Naive thymus-derived CD4-positive, alpha-beta T cell (primary cell): ENCODE data around the gene SORCS2. TPM values are rescaled to one million over a fixed set of nuclear protein-coding genes. Genes with fewer than 3 reads are reported as not detected.
"Not testable (repeated sequence)": the region's sequence is repeated elsewhere in the genome, so short reads cannot be mapped to it uniquely, and the experiment has no call there.

Experiments
- ATAC-seq: fragments of 150-1000 bp; cut with Tn5 transposase; 2 replicates; pipeline ENCODE4 v1.10.0; 2021; ENCODE audit warnings: mild to moderate bottlenecking, moderate library complexity
- CTCF ChIA-PET: fragments of 350-600 bp; sonication (Branson Sonifier 250); formaldehyde crosslinking; loops from one replicate; lab custom pipeline; 2021; ENCODE audit warnings: antibody characterized with exemption; lab: Charles Lee
- POLR2A ChIA-PET: fragments of 350-600 bp; sonication (Branson Sonifier 250); formaldehyde crosslinking; loops from one replicate; lab custom pipeline; 2021; ENCODE audit warnings: antibody characterized with exemption, inconsistent platforms; lab: Charles Lee
- DNase-seq, 9 donors: peaks; one replicate each; pipeline versions ENCODE4 v3.0.0 to v3.0.0-alpha.2; 2020 to 2022; ENCODE audit warnings: mixed read lengths in 1 of 9
- H3K27ac ChIP-seq: one replicate; pipeline ENCODE4 v1.7.0; 2013; ENCODE audit warnings: mild to moderate bottlenecking, low read depth, low read length, moderate library complexity
- H3K27me3 ChIP-seq, 2 donors: one replicate each; pipeline ENCODE4 v1.7.0; 2013; ENCODE audit warnings: low read length in 2 of 2, mild to moderate bottlenecking in 2 of 2, moderate library complexity in 2 of 2; ENCODE audit not compliant: control insufficient read depth in 2 of 2, insufficient read depth in 2 of 2
- H3K36me3 ChIP-seq, 3 experiments: 1 replicate in 2 of 3; 2 replicates in 1 of 3; pipeline ENCODE4 v1.7.0; 2013; ENCODE audit warnings: low read length in 3 of 3, mild to moderate bottlenecking in 3 of 3, moderate library complexity in 1 of 3; ENCODE audit not compliant: insufficient read depth in 3 of 3, control insufficient read depth in 2 of 3
- H3K4me1 ChIP-seq, 2 donors: one replicate each; pipeline ENCODE4 v1.7.0; 2013; ENCODE audit warnings: low read length in 2 of 2, mild to moderate bottlenecking in 2 of 2, moderate library complexity in 1 of 2; ENCODE audit not compliant: control insufficient read depth in 2 of 2, insufficient read depth in 2 of 2
- H3K4me3 ChIP-seq: 2 replicates; pipeline ENCODE4 v1.7.0; 2013; ENCODE audit warnings: mild to moderate bottlenecking, low read length
- H3K9me3 ChIP-seq, 3 experiments: 1 replicate in 2 of 3; 2 replicates in 1 of 3; pipeline ENCODE4 v1.7.0; 2013; ENCODE audit warnings: low read length in 3 of 3; ENCODE audit not compliant: control insufficient read depth in 2 of 3
- H3K27ac Mint-ChIP-seq, 9 donors: one replicate each; pipeline ENCODE4 v1.8.0; 2020 to 2022; ENCODE audit warnings: mixed read lengths in 9 of 9, mild to moderate bottlenecking in 8 of 9, moderate library complexity in 5 of 9, inconsistent platforms in 2 of 9
- H3K27me3 Mint-ChIP-seq, 5 donors: one replicate each; pipeline ENCODE4 v1.8.0; 2021 to 2022; ENCODE audit warnings: mixed read lengths in 5 of 5, mild to moderate bottlenecking in 1 of 5
- H3K36me3 Mint-ChIP-seq, 5 donors: one replicate each; pipeline ENCODE4 v1.8.0; 2020 to 2022; ENCODE audit warnings: mixed read lengths in 5 of 5, mild to moderate bottlenecking in 3 of 5, inconsistent platforms in 1 of 5
- H3K4me1 Mint-ChIP-seq, 7 donors: one replicate each; pipeline ENCODE4 v1.8.0; 2020 to 2022; ENCODE audit warnings: mixed read lengths in 7 of 7, mild to moderate bottlenecking in 3 of 7, inconsistent platforms in 1 of 7
- H3K4me3 Mint-ChIP-seq, 10 donors: one replicate each; pipeline ENCODE4 v1.8.0; 2020 to 2022; ENCODE audit warnings: mild to moderate bottlenecking in 10 of 10, mixed read lengths in 10 of 10, moderate library complexity in 6 of 10, inconsistent platforms in 2 of 10
- H3K9me3 Mint-ChIP-seq, 11 donors: one replicate each; pipeline ENCODE4 v1.8.0; 2020 to 2022; ENCODE audit warnings: mixed read lengths in 11 of 11, mild to moderate bottlenecking in 4 of 11, inconsistent platforms in 1 of 11, moderate library complexity in 1 of 11
- intact Hi-C, 2 donors: fragments of 100-400 bp; cut with micrococcal nuclease; formaldehyde crosslinking; loops; one replicate each; pipeline ENCODE4 v1.15.1; 2023
- polyA plus RNA-seq, 2 donors: library from polyadenylated mRNA; unstranded; fragments of 300-500 nt; fragmentation: Illumina TruSeq; gene quantifications; one replicate each; pipeline ENCODE4 v1.2.3, GENCODE V29; 2021
- total RNA-seq, 6 experiments: library from RNA in 5 of 6; stranded (reverse) in 5 of 6; gene quantifications; 1 replicate in 5 of 6; 2 replicates in 1 of 6; pipeline ENCODE4 v1.2.3 and lab custom pipeline; 2021 to 2026

The SORCS2 gene
- total and polyA plus RNA-seq, 7 experiments from 2014 or later: 0.10 TPM; not detected in 6

DNA sequence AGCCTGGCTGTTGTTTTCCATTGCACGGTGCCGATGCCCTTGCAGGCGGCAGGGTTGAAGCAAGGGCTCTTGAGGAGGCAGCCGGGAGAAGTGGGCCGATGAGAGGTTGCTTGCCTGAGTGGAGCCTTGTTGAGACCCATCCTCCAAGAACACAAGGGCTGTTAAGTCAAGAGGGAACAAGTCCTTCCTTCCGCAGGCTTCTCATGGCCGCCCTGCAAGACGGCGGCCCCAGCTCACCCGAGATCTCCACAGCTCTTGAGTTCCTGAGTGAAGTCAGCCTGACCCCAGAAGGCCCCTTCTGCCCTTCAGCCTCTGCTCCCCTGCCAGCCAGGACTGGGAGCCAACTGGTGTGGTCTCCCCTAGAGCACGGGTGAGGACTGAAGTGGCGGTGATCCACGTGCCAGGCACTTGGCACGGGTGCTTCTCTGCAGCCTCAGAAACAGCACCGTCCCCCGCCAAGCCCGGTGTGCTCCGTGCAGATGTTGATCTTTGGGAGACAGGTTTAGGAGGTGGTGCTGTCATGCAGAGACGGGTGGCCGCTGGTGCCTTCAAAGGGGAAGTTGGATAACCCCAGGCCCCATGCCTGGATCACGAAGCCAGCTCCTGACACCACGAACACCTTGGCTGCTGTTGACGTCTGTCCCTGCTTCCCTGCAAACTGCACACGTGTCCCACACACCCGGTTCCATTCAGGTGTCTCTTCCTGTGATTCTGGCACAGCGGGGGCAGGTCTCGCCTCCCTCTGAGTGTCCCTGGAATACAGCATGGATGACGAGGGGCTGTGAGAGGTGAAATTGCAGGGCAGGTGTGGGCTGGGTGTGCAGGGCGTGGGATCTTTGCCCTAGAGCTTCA, 406.8 kb downstream of the SORCS2 start:
- Mint-ChIP-seq H3K9me3 (peaks cover 0 to 18% (median 6%) of the 10 kb centered on the region in 11 donors), H3K4me1 (peaks cover 0 to 5% (median 0%) of the 10 kb centered on the region in 7 donors), H3K27ac (no peak overlapping the region), H3K27me3 (peaks cover 0 to 20% (median 12%) of the 10 kb centered on the region in 5 donors), H3K4me3 (no peak overlapping the region), H3K36me3 (peaks cover 0 to 3% (median 0%) of the 10 kb centered on the region in 5 donors)
- intact Hi-C loops: no loop called here
- Histone ChIP-seq H3K27ac (no peak overlapping the region), H3K4me1 (no peaks in the 10 kb centered on the region), H3K27me3 (no peaks in the 10 kb centered on the region), H3K9me3 (no peaks in the 10 kb centered on the region), H3K36me3 (no peaks in the 10 kb centered on the region), H3K4me3 (no peak overlapping the region)
- ATAC-seq: peak; percentile 18
- no peak for DNase-seq
- ChIA-PET POLR2A (no interaction called here), CTCF (no interaction called here)

DNA sequence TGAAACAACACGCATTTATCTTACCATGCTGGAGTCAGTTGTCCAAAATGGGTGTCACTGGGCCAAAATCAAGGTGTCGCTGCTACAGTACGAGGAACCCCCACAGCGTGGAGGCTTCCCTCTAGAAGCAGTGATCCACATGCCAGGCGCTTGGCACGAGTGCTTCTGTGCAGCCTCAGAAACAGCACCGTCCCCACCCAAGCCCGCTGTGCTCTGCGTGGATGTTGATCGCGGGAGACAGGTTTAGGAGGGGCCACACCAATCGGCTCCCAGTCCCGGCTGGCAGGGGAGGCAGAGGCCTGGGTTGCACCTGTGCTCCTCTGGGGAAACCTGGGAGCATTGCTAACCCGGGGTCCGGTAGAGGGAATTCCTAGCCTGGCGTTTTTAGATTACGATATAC, 407.9 kb downstream of the SORCS2 start:
- no peak overlapping the region for H3K27ac Mint-ChIP-seq
- H3K36me3 ChIP-seq: no peaks in the 10 kb centered on the region
- POLR2A ChIA-PET: no interaction called here
- H3K27me3 ChIP-seq: no peaks in the 10 kb centered on the region
- peaks cover 0 to 20% (median 6%) of the 10 kb centered on the region in 11 donors for H3K9me3 Mint-ChIP-seq
- H3K4me3 ChIP-seq: no peak overlapping the region
- H3K4me1 Mint-ChIP-seq: peaks cover 0 to 5% (median 0%) of the 10 kb centered on the region in 7 donors
- no peaks in the 10 kb centered on the region for H3K4me1 ChIP-seq
- no peak overlapping the region for H3K27ac ChIP-seq
- H3K9me3 ChIP-seq: no peaks in the 10 kb centered on the region
- DNase-seq (no peak), ATAC-seq (no peak)
- no peak overlapping the region for H3K4me3 Mint-ChIP-seq
- intact Hi-C loops: no loop called here
- CTCF ChIA-PET: no interaction called here
- peaks cover 0 to 3% (median 0%) of the 10 kb centered on the region in 5 donors for H3K36me3 Mint-ChIP-seq
- peaks cover 0 to 13% (median 11%) of the 10 kb centered on the region in 5 donors for H3K27me3 Mint-ChIP-seq

DNA sequence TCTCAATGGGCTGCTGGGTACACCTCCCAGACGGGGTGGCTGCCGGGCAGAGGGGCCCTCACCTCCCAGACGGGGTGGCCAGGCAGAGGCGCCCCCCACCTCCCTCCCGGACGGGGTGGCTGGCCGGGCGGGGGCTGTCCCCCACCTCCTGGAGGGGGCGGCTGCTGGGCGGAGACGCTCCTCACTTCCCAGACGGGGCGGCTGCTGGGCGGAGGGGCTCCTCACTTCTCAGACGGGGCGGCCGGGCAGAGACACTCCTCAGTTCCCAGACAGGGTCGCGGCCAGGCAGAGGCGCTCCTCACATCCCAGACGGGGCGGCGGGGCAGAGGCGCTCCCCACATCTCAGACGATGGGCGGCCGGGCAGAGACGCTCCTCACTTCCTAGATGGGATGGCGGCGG, 409.8 kb downstream of the SORCS2 start:
- H3K27me3 Mint-ChIP-seq, H3K27ac Mint-ChIP-seq, H3K4me1 ChIP-seq, CTCF ChIA-PET, intact Hi-C loops, H3K36me3 Mint-ChIP-seq, H3K36me3 ChIP-seq, H3K27ac ChIP-seq, H3K4me3 Mint-ChIP-seq, H3K4me1 Mint-ChIP-seq, POLR2A ChIA-PET, H3K27me3 ChIP-seq, ATAC-seq, H3K9me3 ChIP-seq, H3K4me3 ChIP-seq, DNase-seq: not testable (repeated sequence)
- peaks cover 0 to 20% (median 6%) of the 10 kb centered on the region in 11 donors for H3K9me3 Mint-ChIP-seq

DNA sequence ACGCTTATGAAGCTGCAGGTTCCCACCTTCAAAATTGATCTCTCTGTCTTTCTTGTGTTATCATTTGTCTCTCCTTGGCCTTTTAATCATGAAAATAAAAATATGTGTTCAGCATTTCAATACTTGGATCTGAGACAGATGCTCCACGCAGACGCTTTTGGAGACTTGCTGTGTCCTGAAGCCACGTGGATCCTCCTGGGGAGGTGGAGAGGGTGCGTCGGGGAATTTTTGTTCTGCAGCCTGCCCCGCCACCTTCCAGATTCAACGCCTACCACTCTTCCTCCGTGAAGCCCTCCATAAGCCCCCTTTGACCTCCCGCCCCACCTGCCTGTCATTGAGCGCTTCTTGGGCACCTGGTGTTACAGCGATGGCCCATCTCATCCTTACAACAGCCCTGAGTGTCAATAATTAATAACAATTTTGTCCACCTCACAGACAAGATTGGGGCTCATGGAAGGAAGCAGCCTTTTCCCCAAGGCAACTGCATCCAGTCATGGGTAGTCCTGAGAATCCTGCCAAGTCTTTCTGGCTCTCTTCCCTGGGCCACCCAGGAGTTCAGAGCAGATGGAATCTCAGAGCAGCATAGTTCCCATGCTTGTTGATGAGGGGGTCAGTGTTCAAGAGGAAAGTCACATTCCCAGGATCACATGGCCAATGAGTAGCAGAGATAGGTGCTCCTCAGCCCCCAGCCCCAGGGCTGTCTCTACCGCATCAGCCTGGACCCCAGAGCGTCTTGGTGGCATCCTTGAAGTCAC, 415.0 kb downstream of the SORCS2 start:
- DNase-seq (no peak), ATAC-seq (no peak)
- ChIA-PET CTCF (no interaction called here), POLR2A (no interaction called here)
- Histone ChIP-seq H3K36me3 (no peaks in the 10 kb centered on the region), H3K9me3 (no peaks in the 10 kb centered on the region), H3K4me3 (no peak overlapping the region), H3K27me3 (no peaks in the 10 kb centered on the region), H3K27ac (no peak overlapping the region), H3K4me1 (no peaks in the 10 kb centered on the region)
- intact Hi-C loops: no loop called here
- Mint-ChIP-seq H3K36me3 (peaks cover 0 to 3% (median 0%) of the 10 kb centered on the region in 5 donors), H3K27me3 (peaks cover 0 to 12% (median 3%) of the 10 kb centered on the region in 5 donors), H3K27ac (no peak overlapping the region), H3K4me3 (no peak overlapping the region), H3K4me1 (peaks cover 0 to 5% (median 0%) of the 10 kb centered on the region in 7 donors), H3K9me3 (peaks cover 0 to 15% (median 6%) of the 10 kb centered on the region in 11 donors)

DNA sequence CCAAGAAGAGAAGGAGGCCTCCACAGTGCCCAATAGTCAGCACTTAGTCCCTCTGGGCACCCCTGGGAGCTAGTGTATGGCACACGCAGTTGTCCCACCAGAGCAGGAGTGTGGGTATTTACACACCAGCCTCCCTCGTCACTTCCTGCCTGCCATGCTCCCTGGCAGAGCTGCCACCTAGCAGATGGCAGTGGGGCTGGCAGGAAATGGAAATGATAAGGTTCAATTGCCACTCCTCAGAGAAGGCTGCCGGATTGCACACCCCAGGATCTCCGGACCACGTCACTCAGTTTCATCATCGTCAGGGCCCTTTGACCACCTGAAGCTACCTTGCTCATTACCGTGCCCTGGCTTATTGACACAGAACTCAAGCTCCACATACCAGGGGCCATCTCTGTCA, 415.7 kb downstream of the SORCS2 start:
- no peak for DNase-seq
- H3K36me3 Mint-ChIP-seq: peaks cover 0 to 3% (median 0%) of the 10 kb centered on the region in 5 donors
- ATAC-seq: peak; percentile 26

DNA sequence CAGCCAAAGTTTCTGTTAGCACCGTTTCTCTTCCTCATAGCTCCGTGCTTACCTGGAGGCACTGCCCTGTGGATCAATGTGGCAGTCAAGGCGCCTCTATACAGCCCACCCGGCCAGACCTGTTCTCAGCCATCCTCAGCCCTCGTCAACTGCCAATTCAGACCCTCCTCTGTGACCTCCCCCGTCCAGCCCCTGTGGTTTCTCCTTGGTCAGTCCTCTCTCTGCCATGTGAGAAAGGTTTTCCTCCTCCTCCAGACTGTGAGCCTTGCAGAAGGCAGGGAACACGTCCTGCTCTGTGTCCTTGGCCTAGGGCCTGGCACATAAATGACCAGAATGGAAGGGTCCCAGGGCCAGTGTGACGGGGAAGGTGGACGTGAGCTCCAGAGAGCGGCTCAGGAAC, 417.0 kb downstream of the SORCS2 start:
- intact Hi-C loops: no loop called here
- Mint-ChIP-seq H3K27ac (no peak overlapping the region), H3K4me3 (no peak overlapping the region)

More for the DNA sequence above, 415.7 kb downstream of the SORCS2 start:
- no peaks in the 10 kb centered on the region for H3K27me3 ChIP-seq
- Mint-ChIP-seq H3K4me1 (peaks cover 0 to 5% (median 0%) of the 10 kb centered on the region in 7 donors), H3K27me3 (peaks cover 0 to 12% (median 3%) of the 10 kb centered on the region in 5 donors), H3K9me3 (peaks cover 0 to 15% (median 6%) of the 10 kb centered on the region in 11 donors), H3K4me3 (no peak overlapping the region), H3K27ac (no peak overlapping the region)
- H3K4me1 ChIP-seq: no peaks in the 10 kb centered on the region
- H3K27ac ChIP-seq: no peak overlapping the region
- no peaks in the 10 kb centered on the region for H3K9me3 ChIP-seq
- H3K36me3 ChIP-seq: no peaks in the 10 kb centered on the region
- CTCF ChIA-PET: no interaction called here
- no peak overlapping the region for H3K4me3 ChIP-seq
- intact Hi-C loops: no loop called here
- POLR2A ChIA-PET: no interaction called here

More for the DNA sequence above, 417.0 kb downstream of the SORCS2 start:
- POLR2A ChIA-PET: no interaction called here
- H3K4me1 Mint-ChIP-seq: peaks cover 0 to 3% (median 0%) of the 10 kb centered on the region in 7 donors
- H3K36me3 ChIP-seq: no peaks in the 10 kb centered on the region
- H3K27ac ChIP-seq: no peak overlapping the region
- DNase-seq (no peak), ATAC-seq (no peak)
- H3K27me3 ChIP-seq: no peaks in the 10 kb centered on the region
- H3K4me1 ChIP-seq: no peaks in the 10 kb centered on the region
- peaks cover 0 to 7% (median 3%) of the 10 kb centered on the region in 11 donors for H3K9me3 Mint-ChIP-seq
- peaks cover 0 to 12% (median 3%) of the 10 kb centered on the region in 5 donors for H3K27me3 Mint-ChIP-seq
- no peaks in the 10 kb centered on the region for H3K36me3 Mint-ChIP-seq
- no peak overlapping the region for H3K4me3 ChIP-seq
- H3K9me3 ChIP-seq: no peaks in the 10 kb centered on the region
- CTCF ChIA-PET: no interaction called here
